Prostate gland (tissue), 2 donors: ENCODE measurements around the gene LAMA3. TPM values are rescaled to one million over a fixed set of nuclear protein-coding genes. Genes with fewer than 3 reads are reported as not detected.
A peak's percentile ranks its signal among the peaks of the same experiment; 100 is the strongest.

Source experiments
- DNase-seq: peaks from one replicate; pipeline ENCODE4 v3.0.0-alpha.2; 2019; ENCODE audit warnings: low spot score
- H3K27ac ChIP-seq, 2 donors: fragments of 200-600 bp; sonication (generic); 2 replicates each; pipeline ENCODE4 v1.5.1; 2017 to 2019
- H3K27me3 ChIP-seq: fragments of 200-600 bp; sonication (generic); replicated peaks from 2 replicates; pipeline ENCODE4 v1.5.1; 2019; ENCODE audit not compliant: insufficient read depth
- H3K36me3 ChIP-seq, 2 donors: fragments of 200-600 bp; sonication (generic); 1 replicate in 1 of 2; 2 replicates in 1 of 2; pipeline versions ENCODE4 v1.5.1 to v1.8.1; 2017 to 2019
- H3K4me1 ChIP-seq: fragments of 200-600 bp; sonication (generic); replicated peaks from 2 replicates; pipeline ENCODE4 v1.5.1; 2019
- H3K4me3 ChIP-seq, 2 donors: fragments of 200-600 bp; sonication (generic); 2 replicates each; pipeline ENCODE4 v1.5.1; 2017 to 2019
- H3K9me3 ChIP-seq: fragments of 200-600 bp; sonication (generic); 2 replicates; pipeline ENCODE4 v1.5.1; 2017
- CTCF ChIP-seq, 4 experiments: fragments of 200-600 bp in 2 of 4; fragments of 450-650 bp in 2 of 4; sonication (generic) in 2 of 4; IDR thresholded peaks; 1 replicate in 3 of 4; 2 replicates in 1 of 4; pipeline ENCODE4 v1.5.1; 2016 to 2019; ENCODE audit warnings: antibody characterized with exemption in 4 of 4, mild to moderate bottlenecking in 2 of 4, moderate library complexity in 2 of 4
- POLR2A ChIP-seq: fragments of 450-650 bp; IDR thresholded peaks from one replicate; pipeline ENCODE4 v1.6.1; 2016; ENCODE audit warnings: antibody characterized with exemption, mild to moderate bottlenecking
- POLR2AphosphoS5 ChIP-seq: sonication (generic); formaldehyde crosslinking; IDR thresholded peaks from one replicate; pipeline ENCODE4 v1.6.1; 2017; ENCODE audit warnings: antibody characterized with exemption
- WGBS: methylation state at CpG from one replicate; pipeline ENCODE4 v1.1.5; 2018; 5-methylcytosine and 5-hydroxymethylcytosine counted together
- intact Hi-C: fragments of 100-400 bp; cut with DNase I; formaldehyde crosslinking; loops from one replicate; pipeline ENCODE4 v1.14.2; 2022
- total RNA-seq, 2 donors: library from RNA; depleted of rRNA; stranded (reverse); fragments of >200 nt; gene quantifications; one replicate each; pipeline ENCODE4 v1.1.0, GENCODE V29; 2016

Gene LAMA3
- total RNA-seq, 2 donors from 2014 or later, result 31.3 to 35.9 TPM

- H3K27ac ChIP-seq, result peak overlapping the region in 1 of 2 donors; percentile 11
- 56% methylated on average over 3 of the region's 3 CpGs for WGBS
- intact Hi-C loops, result no loop called here
- no peak for DNase-seq
- no peaks in the 10 kb centered on the region for H3K4me1 ChIP-seq
- TF ChIP-seq POLR2A (no peak), POLR2AphosphoS5 (no peak), CTCF (IDR thresholded peaks at IDR 0.05) (no peak)
- H3K36me3 ChIP-seq, result no peaks in the 10 kb centered on the region
- no peaks in the 10 kb centered on the region for H3K27me3 ChIP-seq
- H3K9me3 ChIP-seq, result no peaks in the 10 kb centered on the region
- no peak overlapping the region for H3K4me3 ChIP-seq
Observed at GRCh38 chr18:23716516-23716915, 27.3 kb downstream of the LAMA3 start.

- Histone ChIP-seq H3K4me3 (no peak overlapping the region), H3K4me1 (no peaks in the 10 kb centered on the region), H3K27me3 (no peaks in the 10 kb centered on the region), H3K9me3 (no peaks in the 10 kb centered on the region), H3K36me3 (no peaks in the 10 kb centered on the region), H3K27ac (peak overlapping the region in 1 of 2 donors; percentile 11)
- TF ChIP-seq CTCF (IDR thresholded peaks at IDR 0.05) (no peak), POLR2A (no peak), POLR2AphosphoS5 (no peak)
- intact Hi-C loops, result no loop called here
- no peak for DNase-seq
Observed at GRCh38 chr18:23716966-23717365, 27.7 kb downstream of the LAMA3 start.

- intact Hi-C loops, result no loop called here
- no peak for DNase-seq
- H3K4me3 ChIP-seq, result no peak overlapping the region
- no peaks in the 10 kb centered on the region for H3K9me3 ChIP-seq
- no peaks in the 10 kb centered on the region for H3K36me3 ChIP-seq
- 82% methylated on average over 5 of the region's 5 CpGs for WGBS
- TF ChIP-seq CTCF (IDR thresholded peaks at IDR 0.05), result no peak
- no peak for TF ChIP-seq POLR2A
- no peak for TF ChIP-seq POLR2AphosphoS5
- no peaks in the 10 kb centered on the region for H3K27me3 ChIP-seq
- H3K27ac ChIP-seq, result no peak overlapping the region
- no peaks in the 10 kb centered on the region for H3K4me1 ChIP-seq
Observed at GRCh38 chr18:23718243-23718720, 29.0 kb downstream of the LAMA3 start.

- 94% methylated on average over 2 of the region's 2 CpGs for WGBS
- DNase-seq, result no peak
- intact Hi-C loops, result no loop called here
- Histone ChIP-seq H3K27ac (peak overlapping the region in 1 of 2 donors; percentile 8), H3K4me3 (no peak overlapping the region), H3K4me1 (no peaks in the 10 kb centered on the region), H3K9me3 (no peaks in the 10 kb centered on the region), H3K36me3 (no peaks in the 10 kb centered on the region), H3K27me3 (no peaks in the 10 kb centered on the region)
- no peak for TF ChIP-seq CTCF (IDR thresholded peaks at IDR 0.05)
- TF ChIP-seq POLR2A, result no peak
- TF ChIP-seq POLR2AphosphoS5, result no peak
Observed at GRCh38 chr18:23718731-23719130, 29.5 kb downstream of the LAMA3 start.

GRCh38 chr18:23719634-23720201, 30.5 kb downstream of the LAMA3 start:
- intact Hi-C loops, result no loop called here
- Histone ChIP-seq H3K4me1 (no peaks in the 10 kb centered on the region), H3K9me3 (no peaks in the 10 kb centered on the region), H3K27ac (no peak overlapping the region), H3K27me3 (no peaks in the 10 kb centered on the region), H3K4me3 (no peak overlapping the region), H3K36me3 (no peaks in the 10 kb centered on the region)
- WGBS, result 8% methylated on average over 1 of the region's 1 CpG
- TF ChIP-seq CTCF (IDR thresholded peaks at IDR 0.05) (no peak), POLR2AphosphoS5 (no peak), POLR2A (no peak)
- DNase-seq, result no peak
